Gastrocnemius medialis (tissue), 4 donors: Measurements from ENCODE around the gene CYGB. TPM values are rescaled to one million over a fixed set of nuclear protein-coding genes. Genes with fewer than 3 reads are reported as not detected.

Experiments used
- ATAC-seq, 2 donors: fragments of 150-250 bp; one replicate each; pipeline ENCODE4 v1.9.1; 2016
- DNase-seq, 2 donors: peaks; one replicate each; pipeline ENCODE4 v3.0.0-alpha.2; 2019
- H3K27ac ChIP-seq, 4 donors: fragments of 200-600 bp; sonication (generic); 1 replicate in 1 of 4; 2 replicates in 3 of 4; pipeline ENCODE4 v1.5.1; 2016 to 2018; ENCODE audit warnings: mild to moderate bottlenecking in 2 of 4, moderate library complexity in 1 of 4
- H3K27me3 ChIP-seq, 3 donors: fragments of 200-600 bp; sonication (generic) in 2 of 3; 1 replicate in 1 of 3; 2 replicates in 2 of 3; pipeline versions ENCODE4 v1.5.1 to v1.6.0; 2016 to 2019; ENCODE audit warnings: mild to moderate bottlenecking in 1 of 3, moderate library complexity in 1 of 3
- H3K36me3 ChIP-seq, 2 donors: fragments of 200-600 bp; sonication (generic) in 1 of 2; one replicate each; pipeline ENCODE4 v1.5.1; 2017 to 2018
- H3K4me1 ChIP-seq, 2 donors: fragments of 200-600 bp; sonication (generic) in 1 of 2; one replicate each; pipeline ENCODE4 v1.5.1; 2016 to 2017; ENCODE audit warnings: mild to moderate bottlenecking in 2 of 2
- H3K4me3 ChIP-seq, 4 donors: fragments of 200-600 bp; sonication (generic) in 3 of 4; 1 replicate in 1 of 4; 2 replicates in 3 of 4; pipeline ENCODE4 v1.5.1; 2016 to 2019; ENCODE audit warnings: mild to moderate bottlenecking in 2 of 4
- H3K9me3 ChIP-seq, 3 donors: fragments of 200-600 bp; sonication (generic) in 2 of 3; 1 replicate in 1 of 3; 2 replicates in 2 of 3; pipeline ENCODE4 v1.5.1; 2016 to 2019
- CTCF ChIP-seq, 5 experiments: fragments of 450-650 bp in 3 of 5; fragments of 200-600 bp in 2 of 5; sonication (generic) in 2 of 5; IDR thresholded peaks in 4 of 5; conservative IDR thresholded peaks in 1 of 5; 1 replicate in 4 of 5; 2 replicates in 1 of 5; pipeline ENCODE4 v1.5.1; 2016 to 2019; ENCODE audit warnings: antibody characterized with exemption in 5 of 5, mild to moderate bottlenecking in 3 of 5, moderate library complexity in 3 of 5
- POLR2A ChIP-seq, 2 donors: fragments of 450-650 bp; IDR thresholded peaks; one replicate each; pipeline ENCODE4 v1.6.1; 2017; ENCODE audit warnings: antibody characterized with exemption in 2 of 2, mild to moderate bottlenecking in 2 of 2, moderate library complexity in 2 of 2
- in situ Hi-C, 4 donors: fragments of 200-750 bp; cut with MboI; loops; one replicate each; pipeline versions ENCODE4 v1.15.0 to v1.8.0; 2017; ENCODE audit warnings: low sequenced_read_pairs in 4 of 4
- intact Hi-C: fragments of 100-400 bp; cut with DNase I; formaldehyde crosslinking; loops from one replicate; pipeline ENCODE4 v1.15.1; 2023; ENCODE audit warnings: low total_unique reads
- total RNA-seq, 4 donors: library from RNA; depleted of rRNA; stranded (reverse); fragments of >200 nt; gene quantifications; one replicate each; pipeline versions ENCODE4 v1.1.0 to v1.2.3, GENCODE V29; 2016

The CYGB gene
- total RNA-seq, 4 donors from 2014 or later: 8.1 to 19.7 (median 10.6) TPM

GRCh38 chr17:76501018-76501826 lies 36.3 kb downstream of the CYGB start, which contains the start of gene RHBDF2:
Gene RHBDF2 (minus strand): TSS chr17:76501423. CDS start chr17:76481524, 19,899 bp downstream.
- Histone ChIP-seq H3K27me3 (no peaks in the 10 kb centered on the region), H3K9me3 (no peaks in the 10 kb centered on the region), H3K36me3 (no peaks in the 10 kb centered on the region), H3K4me3 (peak within 1 kb of the TSS; percentile 49 to 74 (median 66)), H3K27ac (peak within 1 kb of the TSS; percentile 90 to 94 (median 92)), H3K4me1 (peaks cover 46 to 47% of the 10 kb centered on the region in 2 donors)
- in situ Hi-C loops: no loop called here
- DNase-seq: peak; percentile 80 to 87
- peak; percentile 75 to 78 for ATAC-seq
- TF ChIP-seq CTCF (IDR thresholded peaks at IDR 0.05 in 4 of 5, conservative IDR thresholded peaks at IDR 0.05 in 1 of 5) (no peak), POLR2A (IDR thresholded peaks at IDR 0.05) (peak; percentile 93 to 94)
- intact Hi-C loops: no loop called here

- Histone ChIP-seq H3K9me3 (no peaks in the 10 kb centered on the region), H3K27ac (peak overlapping the region; percentile 90 to 94 (median 92)), H3K4me3 (peak overlapping the region; percentile 49 to 74 (median 66)), H3K36me3 (no peaks in the 10 kb centered on the region), H3K4me1 (peaks cover 46 to 48% of the 10 kb centered on the region in 2 donors), H3K27me3 (no peaks in the 10 kb centered on the region)
- in situ Hi-C loops: no loop called here
- ATAC-seq: peak; percentile 5 to 9
- intact Hi-C loops: no loop called here
- DNase-seq: no peak
- TF ChIP-seq CTCF (IDR thresholded peaks at IDR 0.05 in 4 of 5, conservative IDR thresholded peaks at IDR 0.05 in 1 of 5): no peak
- TF ChIP-seq POLR2A (IDR thresholded peaks at IDR 0.05): no peak
Observed at GRCh38 chr17:76500747-76501017, 36.8 kb downstream of the CYGB start.

DNA sequence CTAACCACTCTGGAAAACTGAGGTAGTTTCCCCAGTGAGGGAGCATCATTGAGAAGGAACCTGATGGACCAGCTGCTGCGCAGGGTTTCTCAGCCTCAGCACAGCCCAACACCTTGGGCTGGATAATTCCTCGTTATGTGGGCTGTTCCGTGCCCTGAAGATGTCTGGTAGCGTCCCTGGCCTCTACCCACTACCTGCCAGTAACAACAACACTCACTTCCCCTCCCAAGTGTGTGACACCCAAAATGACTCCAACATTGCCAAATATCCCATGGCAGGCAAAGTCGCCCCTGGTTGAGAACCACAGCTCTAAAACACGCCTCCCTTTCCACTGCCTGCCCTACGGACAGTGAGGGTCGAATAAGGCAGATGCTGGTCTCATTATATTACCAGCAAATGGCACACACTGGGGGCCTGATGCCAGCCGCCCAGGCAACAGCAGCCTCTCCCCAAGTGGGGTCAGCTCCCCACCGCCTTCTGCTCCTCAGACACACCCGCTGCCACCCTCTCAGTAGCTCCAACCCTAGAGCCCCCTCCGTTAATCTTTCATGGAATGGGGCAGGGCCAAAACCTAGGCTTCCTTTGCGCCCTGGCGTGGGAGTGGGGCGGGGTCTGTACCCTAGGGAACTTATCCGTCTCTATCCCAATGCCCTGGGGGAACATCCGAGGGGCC lies 37.3 kb downstream of the CYGB start:
- Histone ChIP-seq H3K9me3 (no peaks in the 10 kb centered on the region), H3K36me3 (no peaks in the 10 kb centered on the region), H3K27ac (peak overlapping the region; percentile 90 to 94 (median 92)), H3K27me3 (no peaks in the 10 kb centered on the region), H3K4me1 (peaks cover 46 to 48% of the 10 kb centered on the region in 2 donors), H3K4me3 (peak overlapping the region; percentile 49 to 74 (median 66))
- ATAC-seq (no peak), DNase-seq (no peak)
- intact Hi-C loops (no loop called here), in situ Hi-C loops (no loop called here)
- TF ChIP-seq POLR2A (IDR thresholded peaks at IDR 0.05) (no peak), CTCF (IDR thresholded peaks at IDR 0.05 in 4 of 5, conservative IDR thresholded peaks at IDR 0.05 in 1 of 5) (no peak)

- H3K27me3 ChIP-seq: no peaks in the 10 kb centered on the region
- in situ Hi-C loops: no loop called here
- peaks cover 46 to 48% of the 10 kb centered on the region in 2 donors for H3K4me1 ChIP-seq
- TF ChIP-seq CTCF (IDR thresholded peaks at IDR 0.05 in 4 of 5, conservative IDR thresholded peaks at IDR 0.05 in 1 of 5) (no peak), POLR2A (IDR thresholded peaks at IDR 0.05) (no peak)
- no peaks in the 10 kb centered on the region for H3K36me3 ChIP-seq
- no peaks in the 10 kb centered on the region for H3K9me3 ChIP-seq
- peak overlapping the region; percentile 90 to 94 (median 92) for H3K27ac ChIP-seq
- ATAC-seq: peak in 1 of 2 donors; percentile 14
- intact Hi-C loops: loop anchor here (2.0 kb wide), 1 partner anchor 46 kb away; the partner anchor contains the start of gene UBE2O
- H3K4me3 ChIP-seq: peak overlapping the region; percentile 4 to 71 (median 54)
- peak in 1 of 2 donors; percentile 74 for DNase-seq
Observed at GRCh38 chr17:76499267-76499667, 38.2 kb downstream of the CYGB start.
